IMR-90 (cell line): ENCODE measurements around the gene ZNF138. TPM values are rescaled to one million over a fixed set of nuclear protein-coding genes. Genes with fewer than 3 reads are reported as not detected.

ENCODE experiments used
- ATAC-seq: fragments of 200-7000 bp; cut with Tn5 transposase; 2 replicates; pipeline ENCODE4 v1.9.1; 2020; ENCODE audit warnings: low read depth, mild to moderate bottlenecking, moderate library complexity
- BruUV-seq: library from RNA; stranded (reverse); fragments of 400-500 nt; replicated peaks from 2 replicates; lab custom pipeline; 2021; lab: Mats Ljungman, UMichigan
- CTCF ChIA-PET: fragments of 300-600 bp; formaldehyde crosslinking; extraction: SDS; loops from one replicate; lab custom pipeline; 2021; ENCODE audit warnings: antibody characterized with exemption; lab: Yijun Ruan, JAX
- POLR2A ChIA-PET: fragments of 300-600 bp; sonication (Branson Sonifier 250); formaldehyde crosslinking; loops from one replicate; lab custom pipeline; 2022; ENCODE audit warnings: antibody characterized with exemption; ENCODE audit not compliant: unreplicated experiment; lab: Charles Lee
- DNase-seq: peaks from one replicate; pipeline ENCODE4 v3.0.0; 2013
- H2AFZ ChIP-seq: replicated peaks from 2 replicates; pipeline ENCODE3; 2013; ENCODE audit warnings: low read length, mild to moderate bottlenecking; ENCODE audit not compliant: poor library complexity
- H2AK5ac ChIP-seq: 2 replicates; pipeline ENCODE4 v1.6.1; 2013; ENCODE audit warnings: low read depth, low read length, inconsistent platforms
- H2AK9ac ChIP-seq: replicated peaks from 2 replicates; pipeline ENCODE3; 2013; ENCODE audit warnings: mild to moderate bottlenecking, low read depth, low read length, moderate library complexity; ENCODE audit not compliant: poor library complexity
- H2BK120ac ChIP-seq: 2 replicates; pipeline ENCODE4 v1.6.1; 2013; ENCODE audit warnings: low read depth, low read length, inconsistent platforms
- H2BK15ac ChIP-seq: 3 replicates; pipeline ENCODE4 v1.6.1; 2013; ENCODE audit warnings: low read depth, low read length, inconsistent platforms
- H2BK20ac ChIP-seq: 2 replicates; pipeline ENCODE4 v1.6.1; 2013; ENCODE audit warnings: low read depth, mild to moderate bottlenecking, inconsistent platforms, low read length, moderate library complexity
- H2BK5ac ChIP-seq: 2 replicates; pipeline ENCODE4 v1.6.1; 2013; ENCODE audit warnings: mild to moderate bottlenecking, low read depth, low read length, inconsistent platforms; ENCODE audit not compliant: poor library complexity, severe bottlenecking
- H3K14ac ChIP-seq: replicated peaks from 2 replicates; pipeline ENCODE4 v1.6.1; 2013; ENCODE audit warnings: low read depth, low read length, inconsistent platforms
- H3K18ac ChIP-seq: 2 replicates; pipeline ENCODE4 v1.6.1; 2013; ENCODE audit warnings: low read depth, low read length, control low read depth
- H3K23ac ChIP-seq: 2 replicates; pipeline ENCODE4 v1.6.1; 2013; ENCODE audit warnings: low read depth, low read length, inconsistent platforms
- H3K27ac ChIP-seq: 2 replicates; pipeline ENCODE4 v1.5.1; 2013; ENCODE audit warnings: mild to moderate bottlenecking, control low read depth, low read length; ENCODE audit not compliant: insufficient read depth
- H3K27me3 ChIP-seq: 2 replicates; pipeline ENCODE4 v1.6.1; 2013; ENCODE audit warnings: low read length; ENCODE audit not compliant: control insufficient read depth, insufficient read depth
- H3K36me3 ChIP-seq: 2 replicates; pipeline ENCODE4 v1.6.1; 2013; ENCODE audit warnings: low read length, mixed read lengths; ENCODE audit not compliant: control insufficient read depth, insufficient read depth
- H3K4ac ChIP-seq: 2 replicates; pipeline ENCODE4 v1.6.1; 2013; ENCODE audit warnings: low read depth, low read length, inconsistent platforms
- H3K4me1 ChIP-seq: 2 replicates; pipeline ENCODE4 v1.6.1; 2013; ENCODE audit warnings: low read length, mixed read lengths; ENCODE audit not compliant: control insufficient read depth, insufficient read depth
- H3K4me2 ChIP-seq: 2 replicates; pipeline ENCODE4 v1.6.1; 2013; ENCODE audit warnings: low read depth, mild to moderate bottlenecking, control low read depth, low read length, moderate library complexity
- H3K4me3 ChIP-seq: 2 replicates; pipeline ENCODE4 v1.5.1; 2013; ENCODE audit warnings: low read depth, mild to moderate bottlenecking, control low read depth, low read length, moderate library complexity; ENCODE audit not compliant: insufficient read depth
- H3K56ac ChIP-seq: 2 replicates; pipeline ENCODE4 v1.6.1; 2013; ENCODE audit warnings: low read length, inconsistent platforms; ENCODE audit not compliant: insufficient read depth; ENCODE audit errors: extremely low read depth
- H3K79me1 ChIP-seq, 2 experiments: 2 replicates each; pipeline ENCODE4 v1.6.1; 2013; ENCODE audit warnings: low read length in 2 of 2, inconsistent platforms in 1 of 2, low read depth in 1 of 2
- H3K9ac ChIP-seq: 2 replicates; pipeline ENCODE4 v1.6.1; 2013; ENCODE audit warnings: low read depth, low read length, control low read depth
- H3K9me1 ChIP-seq: 2 replicates; pipeline ENCODE4 v1.6.1; 2013; ENCODE audit warnings: low read length, inconsistent platforms; ENCODE audit not compliant: insufficient read depth
- H3K9me3 ChIP-seq: 2 replicates; pipeline ENCODE4 v1.6.1; 2013; ENCODE audit warnings: low read length; ENCODE audit not compliant: control insufficient read depth, insufficient read depth
- H4K20me1 ChIP-seq: 2 replicates; pipeline ENCODE4 v1.6.1; 2013; ENCODE audit warnings: low read length, inconsistent platforms; ENCODE audit not compliant: insufficient read depth
- H4K5ac ChIP-seq: 2 replicates; pipeline ENCODE4 v1.6.1; 2013; ENCODE audit warnings: mild to moderate bottlenecking, low read depth, low read length, control low read depth
- H4K8ac ChIP-seq, 2 experiments: 2 replicates each; pipeline ENCODE4 v1.6.1; 2013; ENCODE audit warnings: low read depth in 2 of 2, low read length in 2 of 2, control low read depth in 1 of 2, inconsistent platforms in 1 of 2
- H4K91ac ChIP-seq: 2 replicates; pipeline ENCODE4 v1.6.1; 2013; ENCODE audit warnings: low read depth, low read length, inconsistent platforms; ENCODE audit not compliant: insufficient read depth
- BHLHE40 ChIP-seq: fragments of 150-350 bp; IDR thresholded peaks from 2 replicates; pipeline ENCODE4 v1.6.1; 2016; ENCODE audit warnings: mild to moderate bottlenecking, low read depth, low read length
- CEBPB ChIP-seq: IDR thresholded peaks from 2 replicates; pipeline ENCODE4 v1.6.1; 2012; ENCODE audit warnings: low read depth, low read length, improper control_type of control experiment
- CHD1 ChIP-seq: IDR thresholded peaks from 2 replicates; pipeline ENCODE4 v1.6.1; 2012; ENCODE audit warnings: low read depth, low read length, improper control_type of control experiment
- CTCF ChIP-seq: conservative IDR thresholded peaks from 2 replicates; pipeline ENCODE4 v1.5.1; 2012; ENCODE audit warnings: mild to moderate bottlenecking, low read depth, low read length, improper control_type of control experiment
- FOS ChIP-seq: fragments of 150-350 bp; IDR thresholded peaks from 2 replicates; pipeline ENCODE4 v1.6.1; 2016; ENCODE audit warnings: low read depth, low read length
- MAFK ChIP-seq: IDR thresholded peaks from 2 replicates; pipeline ENCODE4 v1.6.1; 2012; ENCODE audit warnings: low read depth, low read length, improper control_type of control experiment
- MAZ ChIP-seq: IDR thresholded peaks from 2 replicates; pipeline ENCODE4 v1.6.1; 2012; ENCODE audit warnings: low read depth, mild to moderate bottlenecking, low read length, improper control_type of control experiment, moderate library complexity, borderline replicate concordance
- MXI1 ChIP-seq: IDR thresholded peaks from 2 replicates; pipeline ENCODE4 v1.6.1; 2012; ENCODE audit warnings: low read depth, mild to moderate bottlenecking, low read length, moderate library complexity, borderline replicate concordance
- NFE2L2 ChIP-seq: fragments of 150-350 bp; IDR thresholded peaks from 2 replicates; pipeline ENCODE4 v1.6.1; 2016; ENCODE audit warnings: low read depth, mild to moderate bottlenecking, low read length
- POLR2A ChIP-seq: IDR thresholded peaks from 2 replicates; pipeline ENCODE4 v1.6.1; 2012; ENCODE audit warnings: mild to moderate bottlenecking, low read depth, low read length
- RAD21 ChIP-seq: IDR thresholded peaks from 2 replicates; pipeline ENCODE4 v1.6.1; 2012; ENCODE audit warnings: low read length, improper control_type of control experiment
- RCOR1 ChIP-seq: IDR thresholded peaks from 2 replicates; pipeline ENCODE4 v1.6.1; 2012; ENCODE audit warnings: mild to moderate bottlenecking, low read length, improper control_type of control experiment; ENCODE audit not compliant: insufficient replicate concordance
- RFX5 ChIP-seq: IDR thresholded peaks from 2 replicates; pipeline ENCODE4 v1.8.0; 2012; ENCODE audit warnings: low read depth, mild to moderate bottlenecking, low read length, moderate library complexity
- SMC3 ChIP-seq: fragments of 150-350 bp; IDR thresholded peaks from 2 replicates; pipeline ENCODE4 v1.6.1; 2016; ENCODE audit warnings: low read depth, mild to moderate bottlenecking, antibody characterized with exemption, low read length, moderate library complexity
- USF2 ChIP-seq: fragments of 150-350 bp; IDR thresholded peaks from 2 replicates; pipeline ENCODE4 v1.6.1; 2017; ENCODE audit warnings: mild to moderate bottlenecking, antibody characterized with exemption, low read length, low read depth
- dilution Hi-C: fragments of 300-500 bp; cut with HindIII; formaldehyde crosslinking; loops from one replicate; pipeline ENCODE4 v1.14.3; 2018; ENCODE audit warnings: low sequenced_read_pairs; ENCODE audit not compliant: unreplicated experiment
- in situ Hi-C: fragments of 300-500 bp; cut with MboI; formaldehyde crosslinking; loops from 3 replicates; pipeline ENCODE4 v1.14.3; 2019; ENCODE audit warnings: low sequenced_read_pairs, inconsistent platforms, mixed read lengths
- intact Hi-C: fragments of 100-400 bp; cut with micrococcal nuclease; formaldehyde crosslinking; loops from 2 replicates; pipeline ENCODE4 v1.10.0; 2022
- polyA plus RNA-seq, 3 experiments: library from polyadenylated mRNA; depleted of rRNA; stranded (reverse); fragments of >200 nt; gene quantifications; 2 replicates each; pipeline ENCODE4 v1.2.3, GENCODE V29; 2012; ENCODE audit warnings: low replicate concordance in 1 of 3
- total RNA-seq: library from RNA; depleted of rRNA; stranded (reverse); fragments of >200 nt; gene quantifications from 2 replicates; pipeline ENCODE4 v1.2.3, GENCODE V29; 2012
- TF ChIP-seq, protein P1 (sequence below): fragments of 150-350 bp; IDR thresholded peaks from 2 replicates; pipeline ENCODE4 v1.6.1; 2016; ENCODE audit warnings: low read depth, mild to moderate bottlenecking, low read length, moderate library complexity, borderline replicate concordance

ZNF138 gene
- total and polyA plus RNA-seq, 2 of the 4 experiments (the other 2 are of a cell fraction) = 3.2 to 3.6 TPM

DNA sequence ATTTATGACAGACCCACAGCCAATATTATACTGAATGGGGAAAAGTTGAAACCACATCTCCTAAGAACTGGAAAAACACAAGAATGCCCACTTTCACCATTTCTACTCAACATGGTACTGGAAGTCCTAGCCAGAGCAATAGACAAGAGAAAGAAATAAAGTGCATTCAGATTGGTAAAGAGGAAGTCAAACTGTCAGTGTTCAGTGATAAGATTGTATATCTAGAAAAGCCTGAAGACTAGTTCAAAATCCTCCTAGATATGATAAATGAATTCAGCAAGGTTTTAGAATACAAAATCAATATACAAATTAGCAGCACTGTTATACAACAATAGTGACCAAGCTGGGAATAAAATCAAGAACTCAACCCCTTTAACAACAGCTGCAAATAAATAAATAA lies 6.9 kb upstream of the ZNF138 start:
- in situ Hi-C loops = no loop called here
- POLR2A ChIA-PET = no interaction called here

More for the DNA sequence above, 6.9 kb upstream of the ZNF138 start:
- Histone ChIP-seq H3K4me2 (no peak overlapping the region), H4K8ac (no peak overlapping the region), H2BK5ac (no peak overlapping the region), H4K5ac (no peak overlapping the region), H4K20me1 (no peaks in the 10 kb centered on the region), H4K91ac (no peak overlapping the region), H3K9me1 (no peaks in the 10 kb centered on the region), H2AK9ac (no peak overlapping the region), H3K36me3 (no peaks in the 10 kb centered on the region), H3K9ac (no peak overlapping the region), H2BK20ac (no peak overlapping the region), H3K56ac (no peak overlapping the region), H2AK5ac (no peak overlapping the region), H3K4ac (no peak overlapping the region), H2AFZ (no peak overlapping the region), H2BK120ac (no peak overlapping the region), H3K4me3 (no peak overlapping the region), H3K4me1 (no peaks in the 10 kb centered on the region), H2BK15ac (no peak overlapping the region), H3K18ac (no peak overlapping the region), H3K14ac (no peak overlapping the region), H3K79me1 (no peaks in the 10 kb centered on the region), H3K27me3 (no peaks in the 10 kb centered on the region), H3K23ac (no peak overlapping the region), H3K9me3 (no peaks in the 10 kb centered on the region), H3K27ac (no peak overlapping the region)
- intact Hi-C loops (no loop called here), dilution Hi-C loops (no loop called here)
- no TSS peak for BruUV-seq
- CTCF ChIA-PET = interaction anchor here (0.6 kb wide), 1 partner anchor 121 kb away, joined by 4 read pairs; no protein-coding TSS in a partner anchor
- no peak for DNase-seq
- ATAC-seq = no peak
- TF ChIP-seq BHLHE40 (no peak), RFX5 (no peak), FOS (no peak), NFE2L2 (no peak), CHD1 (no peak), USF2 (no peak), CEBPB (no peak), SMC3 (no peak), POLR2A (no peak), RCOR1 (no peak), CTCF (no peak), RAD21 (no peak), MAZ (no peak), MAFK (no peak), MXI1 (no peak)
- TF ChIP-seq, protein P1, sequence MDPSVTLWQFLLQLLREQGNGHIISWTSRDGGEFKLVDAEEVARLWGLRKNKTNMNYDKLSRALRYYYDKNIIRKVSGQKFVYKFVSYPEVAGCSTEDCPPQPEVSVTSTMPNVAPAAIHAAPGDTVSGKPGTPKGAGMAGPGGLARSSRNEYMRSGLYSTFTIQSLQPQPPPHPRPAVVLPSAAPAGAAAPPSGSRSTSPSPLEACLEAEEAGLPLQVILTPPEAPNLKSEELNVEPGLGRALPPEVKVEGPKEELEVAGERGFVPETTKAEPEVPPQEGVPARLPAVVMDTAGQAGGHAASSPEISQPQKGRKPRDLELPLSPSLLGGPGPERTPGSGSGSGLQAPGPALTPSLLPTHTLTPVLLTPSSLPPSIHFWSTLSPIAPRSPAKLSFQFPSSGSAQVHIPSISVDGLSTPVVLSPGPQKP = no peak
